B cell (primary cell): ENCODE data around the gene SLC39A11. TPM values are rescaled to one million over a fixed set of nuclear protein-coding genes. Genes with fewer than 3 reads are reported as not detected.

Experiments
- ATAC-seq: fragments of 200-7000 bp; cut with Tn5 transposase; one replicate; pipeline ENCODE4 v1.10.0; 2021; ENCODE audit warnings: low read depth, mild to moderate bottlenecking, moderate number of reproducible peaks, moderate library complexity
- CTCF ChIA-PET: fragments of 350-600 bp; sonication (Branson Sonifier 250); formaldehyde crosslinking; loops from one replicate; lab custom pipeline; 2021; ENCODE audit warnings: antibody characterized with exemption, inconsistent platforms; lab: Charles Lee
- POLR2A ChIA-PET: fragments of 350-600 bp; sonication (Branson Sonifier 250); formaldehyde crosslinking; loops from one replicate; lab custom pipeline; 2021; ENCODE audit warnings: antibody characterized with exemption; lab: Charles Lee
- DNase-seq: peaks from one replicate; pipeline ENCODE4 v3.0.0; 2013
- H2AFZ ChIP-seq: 2 replicates; pipeline ENCODE4 v1.6.1; 2012; ENCODE audit warnings: mild to moderate bottlenecking, low read depth, low read length; ENCODE audit not compliant: insufficient read depth, poor library complexity, severe bottlenecking
- H3K27ac ChIP-seq, 2 donors: 1 replicate in 1 of 2; 2 replicates in 1 of 2; pipeline ENCODE4 v1.5.1; 2012 to 2013; ENCODE audit warnings: low read length in 2 of 2, mild to moderate bottlenecking in 2 of 2, moderate library complexity in 1 of 2
- H3K27me3 ChIP-seq, 4 experiments: fragments of 200-600 bp in 1 of 4; sonication (generic) in 1 of 4; replicated peaks in 1 of 4; 1 replicate in 2 of 4; 2 replicates in 2 of 4; pipeline versions ENCODE4 v1.6.1 to v1.7.0; 2013 to 2016; ENCODE audit warnings: low read length in 3 of 4, mild to moderate bottlenecking in 2 of 4, mixed read lengths in 1 of 4, moderate library complexity in 1 of 4; ENCODE audit not compliant: insufficient read depth in 4 of 4, control insufficient read depth in 3 of 4; ENCODE audit errors: control extremely low read depth in 1 of 4
- H3K36me3 ChIP-seq, 2 experiments: replicated peaks in 1 of 2; 1 replicate in 1 of 2; 2 replicates in 1 of 2; pipeline versions ENCODE4 v1.6.1 to v1.7.1; 2013; ENCODE audit warnings: low read length in 1 of 2; ENCODE audit not compliant: insufficient read depth in 2 of 2, control insufficient read depth in 1 of 2; ENCODE audit errors: control extremely low read depth in 1 of 2, extremely low read depth in 1 of 2
- H3K4me1 ChIP-seq, 2 donors: fragments of 200-600 bp in 1 of 2; sonication (generic) in 1 of 2; 1 replicate in 1 of 2; 2 replicates in 1 of 2; pipeline versions ENCODE4 v1.5.1 to v1.6.1; 2013 to 2017; ENCODE audit warnings: low read length in 2 of 2; ENCODE audit not compliant: control insufficient read depth in 2 of 2, insufficient read depth in 2 of 2
- H3K4me2 ChIP-seq: replicated peaks from 2 replicates; pipeline ENCODE3; 2012; ENCODE audit warnings: mild to moderate bottlenecking, low read depth, low read length; ENCODE audit not compliant: poor library complexity, severe bottlenecking
- H3K4me3 ChIP-seq, 5 experiments: fragments of 200-600 bp in 1 of 5; sonication (generic) in 1 of 5; 1 replicate in 3 of 5; 2 replicates in 2 of 5; pipeline versions ENCODE4 v1.5.1 to v1.7.0; 2011 to 2016; ENCODE audit warnings: low read length in 4 of 5, mild to moderate bottlenecking in 4 of 5, low read depth in 2 of 5, control low read depth in 1 of 5, moderate library complexity in 1 of 5; ENCODE audit not compliant: insufficient read depth in 1 of 5; ENCODE audit errors: control extremely low read depth in 1 of 5, extremely low read depth in 1 of 5
- H3K79me2 ChIP-seq: fragments of 200-600 bp; sonication (generic); one replicate; pipeline ENCODE4 v1.6.0; 2016; ENCODE audit warnings: low read length; ENCODE audit not compliant: control insufficient read depth, insufficient read depth
- H3K9ac ChIP-seq: fragments of 200-600 bp; sonication (generic); 2 replicates; pipeline ENCODE4 v1.6.1; 2017; ENCODE audit warnings: mild to moderate bottlenecking, low read length, moderate library complexity
- H3K9me3 ChIP-seq, 3 donors: one replicate each; pipeline versions ENCODE4 v1.6.1 to v1.7.1; 2013; ENCODE audit warnings: low read length in 2 of 3; ENCODE audit not compliant: control insufficient read depth in 2 of 3, insufficient read depth in 1 of 3; ENCODE audit errors: control extremely low read depth in 1 of 3
- H4K20me1 ChIP-seq: 2 replicates; pipeline ENCODE4 v1.6.0; 2012; ENCODE audit warnings: mild to moderate bottlenecking, low read length; ENCODE audit not compliant: insufficient read depth, control insufficient read depth, poor library complexity, severe bottlenecking
- H3K27ac Mint-ChIP-seq: one replicate; pipeline ENCODE4 v1.8.0; 2021; ENCODE audit warnings: mixed read lengths
- H3K27me3 Mint-ChIP-seq: one replicate; pipeline ENCODE4 v1.8.0; 2021; ENCODE audit warnings: mixed read lengths
- H3K4me1 Mint-ChIP-seq: one replicate; pipeline ENCODE4 v1.8.0; 2021; ENCODE audit warnings: mixed read lengths
- H3K4me3 Mint-ChIP-seq: one replicate; pipeline ENCODE4 v1.8.0; 2021; ENCODE audit warnings: mixed read lengths
- H3K9me3 Mint-ChIP-seq: one replicate; pipeline ENCODE4 v1.8.0; 2022; ENCODE audit warnings: mixed read lengths; ENCODE audit not compliant: insufficient read depth
- EZH2 ChIP-seq: IDR thresholded peaks from 2 replicates; pipeline ENCODE4 v1.6.1; 2012; ENCODE audit warnings: borderline replicate concordance, low read depth, mild to moderate bottlenecking, moderate library complexity, low read length; ENCODE audit not compliant: insufficient read depth, poor library complexity, severe bottlenecking
- WGBS: methylation state at CpG from one replicate; pipeline ENCODE4 v1.1.5; 2013; ENCODE audit warnings: missing lambda C conversion rate; ENCODE audit not compliant: insufficient coverage; 5-methylcytosine and 5-hydroxymethylcytosine counted together
- intact Hi-C: fragments of 100-400 bp; cut with micrococcal nuclease; formaldehyde crosslinking; loops from one replicate; pipeline ENCODE4 v1.10.0; 2022
- polyA plus RNA-seq: library from polyadenylated mRNA; depleted of rRNA; stranded (reverse); fragments of >200 nt; gene quantifications from 2 replicates; pipeline ENCODE4 v1.2.3, GENCODE V29; 2012
- total RNA-seq, 2 donors: library from RNA; stranded (reverse); fragments of 120-200 nt in 1 of 2; gene quantifications; 1 replicate in 1 of 2; 2 replicates in 1 of 2; pipeline versions ENCODE4 v1.2.3 to v1.2.4, GENCODE V29; 2013 to 2022
- TF ChIP-seq, protein P1 (sequence below): fragments of 200-600 bp; IDR thresholded peaks from one replicate; pipeline ENCODE4 v1.8.0; 2022; ENCODE audit warnings: antibody characterized with exemption, mild to moderate bottlenecking

SLC39A11 gene
- total and polyA plus RNA-seq, 2 donors (not counting 1 experiment from before 2014, with no cell fraction given) = 6.9 to 39.6 TPM

DNA sequence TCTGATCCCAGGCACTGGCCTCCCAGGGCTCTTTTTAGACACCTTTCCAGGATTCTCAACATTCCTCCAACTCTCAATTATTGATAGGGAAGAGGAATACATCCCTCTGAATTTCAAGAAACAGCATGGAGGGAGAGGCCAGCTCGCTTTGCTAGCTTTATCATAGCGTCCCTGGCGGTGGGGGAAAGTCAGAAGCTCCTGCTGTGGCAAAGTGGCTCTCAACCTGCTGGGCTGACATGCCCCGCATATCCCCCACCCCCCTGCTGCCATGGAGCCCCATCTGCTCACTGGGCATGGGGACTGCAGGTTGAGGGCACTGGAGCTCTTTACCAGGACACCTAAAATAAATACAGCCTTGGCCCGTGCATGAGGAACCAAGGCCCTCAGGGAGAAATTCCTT, 140.3 kb downstream of the SLC39A11 start:
- no peaks in the 10 kb centered on the region for H3K4me1 Mint-ChIP-seq
- H3K36me3 ChIP-seq = no peaks in the 10 kb centered on the region
- H3K4me2 ChIP-seq = no peak overlapping the region
- H2AFZ ChIP-seq = no peak overlapping the region
- H3K4me3 ChIP-seq = no peak overlapping the region
- TF ChIP-seq EZH2 = no peak
- TF ChIP-seq, protein P1, sequence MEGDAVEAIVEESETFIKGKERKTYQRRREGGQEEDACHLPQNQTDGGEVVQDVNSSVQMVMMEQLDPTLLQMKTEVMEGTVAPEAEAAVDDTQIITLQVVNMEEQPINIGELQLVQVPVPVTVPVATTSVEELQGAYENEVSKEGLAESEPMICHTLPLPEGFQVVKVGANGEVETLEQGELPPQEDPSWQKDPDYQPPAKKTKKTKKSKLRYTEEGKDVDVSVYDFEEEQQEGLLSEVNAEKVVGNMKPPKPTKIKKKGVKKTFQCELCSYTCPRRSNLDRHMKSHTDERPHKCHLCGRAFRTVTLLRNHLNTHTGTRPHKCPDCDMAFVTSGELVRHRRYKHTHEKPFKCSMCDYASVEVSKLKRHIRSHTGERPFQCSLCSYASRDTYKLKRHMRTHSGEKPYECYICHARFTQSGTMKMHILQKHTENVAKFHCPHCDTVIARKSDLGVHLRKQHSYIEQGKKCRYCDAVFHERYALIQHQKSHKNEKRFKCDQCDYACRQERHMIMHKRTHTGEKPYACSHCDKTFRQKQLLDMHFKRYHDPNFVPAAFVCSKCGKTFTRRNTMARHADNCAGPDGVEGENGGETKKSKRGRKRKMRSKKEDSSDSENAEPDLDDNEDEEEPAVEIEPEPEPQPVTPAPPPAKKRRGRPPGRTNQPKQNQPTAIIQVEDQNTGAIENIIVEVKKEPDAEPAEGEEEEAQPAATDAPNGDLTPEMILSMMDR = no peak
- no peak for DNase-seq
- intact Hi-C loops = no loop called here
- H3K27ac Mint-ChIP-seq = no peak overlapping the region
- POLR2A ChIA-PET = no interaction called here
- no peaks in the 10 kb centered on the region for H3K4me1 ChIP-seq
- no peaks in the 10 kb centered on the region for H3K9me3 ChIP-seq
- no peak overlapping the region for H3K4me3 Mint-ChIP-seq
- H3K27me3 ChIP-seq = no peaks in the 10 kb centered on the region
- 93% methylated on average over 4 of the region's 5 CpGs for WGBS
- no peak overlapping the region for H3K9ac ChIP-seq
- H4K20me1 ChIP-seq = no peaks in the 10 kb centered on the region
- CTCF ChIA-PET = no interaction called here
- no peak for ATAC-seq
- no peaks in the 10 kb centered on the region for H3K9me3 Mint-ChIP-seq
- peaks cover 4% of the 10 kb centered on the region for H3K79me2 ChIP-seq
- H3K27me3 Mint-ChIP-seq = no peaks in the 10 kb centered on the region
- H3K27ac ChIP-seq = no peak overlapping the region

DNA sequence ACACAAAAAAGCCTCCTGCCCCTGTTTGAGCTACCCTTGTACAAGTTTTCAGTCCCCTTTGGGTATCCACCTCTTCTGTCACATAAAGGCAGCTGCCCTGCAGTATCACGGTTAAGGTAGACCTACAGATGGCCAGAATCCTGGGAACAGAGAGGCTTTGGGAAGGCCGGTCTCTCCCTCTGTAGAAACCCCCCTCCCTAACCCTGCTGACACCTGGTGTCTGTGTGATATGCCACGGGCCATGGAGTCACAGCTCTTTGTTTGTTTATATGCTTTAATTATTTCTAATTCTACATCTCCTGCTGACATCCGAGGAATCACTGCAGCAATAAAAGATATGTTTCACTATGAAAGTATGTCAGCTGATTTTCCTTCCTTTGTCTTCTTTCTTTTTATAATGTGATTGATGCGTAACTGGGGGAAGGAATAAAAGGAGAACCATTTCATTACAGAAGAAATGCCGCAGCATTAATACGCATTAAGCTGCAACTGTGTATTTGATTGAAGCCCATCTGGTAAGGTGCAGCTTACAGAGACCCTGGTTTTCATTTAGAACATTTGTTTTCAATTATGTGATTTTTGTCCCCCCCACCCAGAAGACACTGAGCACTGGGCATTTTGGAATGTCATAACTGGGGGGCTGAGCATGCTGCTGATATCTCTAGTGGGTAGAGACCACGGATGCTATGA, 142.1 kb downstream of the SLC39A11 start:
- ChIA-PET POLR2A (no interaction called here), CTCF (interaction anchor here (1.0 kb wide), 1 partner anchor 18 kb away, joined by 3 read pairs; no protein-coding TSS in a partner anchor)
- intact Hi-C loops = no loop called here
- DNase-seq (no peak), ATAC-seq (no peak)
- H3K4me2 ChIP-seq = no peak overlapping the region
- Mint-ChIP-seq H3K4me1 (no peaks in the 10 kb centered on the region), H3K27me3 (no peaks in the 10 kb centered on the region), H3K4me3 (no peak overlapping the region), H3K9me3 (no peaks in the 10 kb centered on the region), H3K27ac (no peak overlapping the region)
- no peak overlapping the region for H3K4me3 ChIP-seq
- H3K4me1 ChIP-seq = no peaks in the 10 kb centered on the region
- no peaks in the 10 kb centered on the region for H3K79me2 ChIP-seq
- peaks cover 0 to 10% of the 10 kb centered on the region in 2 experiments for H3K36me3 ChIP-seq
- H3K27me3 ChIP-seq = no peaks in the 10 kb centered on the region
- H2AFZ ChIP-seq = no peak overlapping the region
- no peaks in the 10 kb centered on the region for H3K9me3 ChIP-seq
- no peak overlapping the region for H3K27ac ChIP-seq
- no peak overlapping the region for H3K9ac ChIP-seq
- no peak for TF ChIP-seq EZH2
- TF ChIP-seq, protein P1 = no peak
- no peaks in the 10 kb centered on the region for H4K20me1 ChIP-seq
- WGBS = 100% methylated on average over 2 of the region's 8 CpGs
